ENCODE results near the gene IL16. TPM values are rescaled to one million over a fixed set of nuclear protein-coding genes. Genes with fewer than 3 reads are reported as not detected.

IL16 gene
- polyA plus RNA-seq, 1 donor, result 6.6 TPM

GRCh38 chr15:81174125-81174791 is 22.4 kb upstream of the IL16 start:
- DNase-seq (ENCODE audit: low read depth), result no peak

GRCh38 chr15:81174792-81175327 is 21.8 kb upstream of the IL16 start:
- DNase-seq (ENCODE audit: low read depth), result no peak

GRCh38 chr15:81175496-81175895 is 21.2 kb upstream of the IL16 start:
- DNase-seq (ENCODE audit: low read depth), result no peak

- DNase-seq (ENCODE audit: low read depth), result no peak
These were observed 20.3 kb upstream of the IL16 start for GRCh38 chr15:81176291-81176893.

- DNase-seq (ENCODE audit: low read depth), result no peak
These were observed 18.3 kb upstream of the IL16 start for GRCh38 chr15:81178365-81178764.

- DNase-seq (ENCODE audit: low read depth), result no peak
These were observed 15.5 kb upstream of the IL16 start for GRCh38 chr15:81181220-81181619.

GRCh38 chr15:81182031-81182755 is 14.5 kb upstream of the IL16 start:
- no peak for DNase-seq (ENCODE audit: low read depth)

GRCh38 chr15:81182756-81183438 is 13.8 kb upstream of the IL16 start:
- no peak for DNase-seq (ENCODE audit: low read depth)

- no peak for DNase-seq (ENCODE audit: low read depth)
These were observed 13.3 kb upstream of the IL16 start for GRCh38 chr15:81183439-81183775.

GRCh38 chr15:81184188-81184587 is 12.5 kb upstream of the IL16 start:
- DNase-seq (ENCODE audit: low read depth), result no peak

GRCh38 chr15:81185631-81186295 is 10.9 kb upstream of the IL16 start:
- no peak for DNase-seq (ENCODE audit: low read depth)

GRCh38 chr15:81188354-81188753 is 8.3 kb upstream of the IL16 start:
- DNase-seq (ENCODE audit: low read depth), result no peak

GRCh38 chr15:81189583-81190283 is 6.9 kb upstream of the IL16 start:
- DNase-seq (ENCODE audit: low read depth), result no peak

- DNase-seq (ENCODE audit: low read depth), result no peak
These were observed 5.7 kb upstream of the IL16 start for GRCh38 chr15:81190922-81191507.

GRCh38 chr15:81191701-81192100 is 5.0 kb upstream of the IL16 start:
- DNase-seq (ENCODE audit: low read depth), result no peak

GRCh38 chr15:81194723-81195122 is 2.0 kb upstream of the IL16 start:
- DNase-seq (ENCODE audit: low read depth), result no peak

GRCh38 chr15:81195339-81195864 is 1.3 kb upstream of the IL16 start:
- DNase-seq (ENCODE audit: low read depth), result no peak

- DNase-seq (ENCODE audit: low read depth), result no peak
These were observed 564 bp downstream of the IL16 start for GRCh38 chr15:81197255-81197630.

GRCh38 chr15:81197688-81198281 is 1.1 kb downstream of the IL16 start:
- DNase-seq (ENCODE audit: low read depth), result no peak
